IMR-90 (cell line): ENCODE results near the gene PHOX2A. TPM values are rescaled to one million over a fixed set of nuclear protein-coding genes. Genes with fewer than 3 reads are reported as not detected.
A peak's percentile ranks its signal among the peaks of the same experiment; 100 is the strongest.

ENCODE experiments used
- ATAC-seq: fragments of 200-7000 bp; cut with Tn5 transposase; 2 replicates; pipeline ENCODE4 v1.9.1; 2020; ENCODE audit warnings: low read depth, mild to moderate bottlenecking, moderate library complexity
- BruUV-seq: library from RNA; stranded (reverse); fragments of 400-500 nt; replicated peaks from 2 replicates; lab custom pipeline; 2021; lab: Mats Ljungman, UMichigan
- CTCF ChIA-PET: fragments of 300-600 bp; formaldehyde crosslinking; extraction: SDS; loops from one replicate; lab custom pipeline; 2021; ENCODE audit warnings: antibody characterized with exemption; lab: Yijun Ruan, JAX
- POLR2A ChIA-PET: fragments of 300-600 bp; sonication (Branson Sonifier 250); formaldehyde crosslinking; loops from one replicate; lab custom pipeline; 2022; ENCODE audit warnings: antibody characterized with exemption; ENCODE audit not compliant: unreplicated experiment; lab: Charles Lee
- DNase-seq: peaks from one replicate; pipeline ENCODE4 v3.0.0; 2013
- H2AFZ ChIP-seq: replicated peaks from 2 replicates; pipeline ENCODE3; 2013; ENCODE audit warnings: low read length, mild to moderate bottlenecking; ENCODE audit not compliant: poor library complexity
- H2AK5ac ChIP-seq: 2 replicates; pipeline ENCODE4 v1.6.1; 2013; ENCODE audit warnings: low read depth, low read length, inconsistent platforms
- H2AK9ac ChIP-seq: replicated peaks from 2 replicates; pipeline ENCODE3; 2013; ENCODE audit warnings: mild to moderate bottlenecking, low read depth, low read length, moderate library complexity; ENCODE audit not compliant: poor library complexity
- H2BK120ac ChIP-seq: 2 replicates; pipeline ENCODE4 v1.6.1; 2013; ENCODE audit warnings: low read depth, low read length, inconsistent platforms
- H2BK15ac ChIP-seq: 3 replicates; pipeline ENCODE4 v1.6.1; 2013; ENCODE audit warnings: low read depth, low read length, inconsistent platforms
- H2BK20ac ChIP-seq: 2 replicates; pipeline ENCODE4 v1.6.1; 2013; ENCODE audit warnings: low read depth, mild to moderate bottlenecking, inconsistent platforms, low read length, moderate library complexity
- H2BK5ac ChIP-seq: 2 replicates; pipeline ENCODE4 v1.6.1; 2013; ENCODE audit warnings: mild to moderate bottlenecking, low read depth, low read length, inconsistent platforms; ENCODE audit not compliant: poor library complexity, severe bottlenecking
- H3K14ac ChIP-seq: replicated peaks from 2 replicates; pipeline ENCODE4 v1.6.1; 2013; ENCODE audit warnings: low read depth, low read length, inconsistent platforms
- H3K18ac ChIP-seq: 2 replicates; pipeline ENCODE4 v1.6.1; 2013; ENCODE audit warnings: low read depth, low read length, control low read depth
- H3K23ac ChIP-seq: 2 replicates; pipeline ENCODE4 v1.6.1; 2013; ENCODE audit warnings: low read depth, low read length, inconsistent platforms
- H3K27ac ChIP-seq: 2 replicates; pipeline ENCODE4 v1.5.1; 2013; ENCODE audit warnings: mild to moderate bottlenecking, control low read depth, low read length; ENCODE audit not compliant: insufficient read depth
- H3K27me3 ChIP-seq: 2 replicates; pipeline ENCODE4 v1.6.1; 2013; ENCODE audit warnings: low read length; ENCODE audit not compliant: control insufficient read depth, insufficient read depth
- H3K36me3 ChIP-seq: 2 replicates; pipeline ENCODE4 v1.6.1; 2013; ENCODE audit warnings: low read length, mixed read lengths; ENCODE audit not compliant: control insufficient read depth, insufficient read depth
- H3K4ac ChIP-seq: 2 replicates; pipeline ENCODE4 v1.6.1; 2013; ENCODE audit warnings: low read depth, low read length, inconsistent platforms
- H3K4me1 ChIP-seq: 2 replicates; pipeline ENCODE4 v1.6.1; 2013; ENCODE audit warnings: low read length, mixed read lengths; ENCODE audit not compliant: control insufficient read depth, insufficient read depth
- H3K4me2 ChIP-seq: 2 replicates; pipeline ENCODE4 v1.6.1; 2013; ENCODE audit warnings: low read depth, mild to moderate bottlenecking, control low read depth, low read length, moderate library complexity
- H3K4me3 ChIP-seq: 2 replicates; pipeline ENCODE4 v1.5.1; 2013; ENCODE audit warnings: low read depth, mild to moderate bottlenecking, control low read depth, low read length, moderate library complexity; ENCODE audit not compliant: insufficient read depth
- H3K56ac ChIP-seq: 2 replicates; pipeline ENCODE4 v1.6.1; 2013; ENCODE audit warnings: low read length, inconsistent platforms; ENCODE audit not compliant: insufficient read depth; ENCODE audit errors: extremely low read depth
- H3K79me1 ChIP-seq, 2 experiments: 2 replicates each; pipeline ENCODE4 v1.6.1; 2013; ENCODE audit warnings: low read length in 2 of 2, inconsistent platforms in 1 of 2, low read depth in 1 of 2
- H3K9ac ChIP-seq: 2 replicates; pipeline ENCODE4 v1.6.1; 2013; ENCODE audit warnings: low read depth, low read length, control low read depth
- H3K9me1 ChIP-seq: 2 replicates; pipeline ENCODE4 v1.6.1; 2013; ENCODE audit warnings: low read length, inconsistent platforms; ENCODE audit not compliant: insufficient read depth
- H3K9me3 ChIP-seq: 2 replicates; pipeline ENCODE4 v1.6.1; 2013; ENCODE audit warnings: low read length; ENCODE audit not compliant: control insufficient read depth, insufficient read depth
- H4K20me1 ChIP-seq: 2 replicates; pipeline ENCODE4 v1.6.1; 2013; ENCODE audit warnings: low read length, inconsistent platforms; ENCODE audit not compliant: insufficient read depth
- H4K5ac ChIP-seq: 2 replicates; pipeline ENCODE4 v1.6.1; 2013; ENCODE audit warnings: mild to moderate bottlenecking, low read depth, low read length, control low read depth
- H4K8ac ChIP-seq, 2 experiments: 2 replicates each; pipeline ENCODE4 v1.6.1; 2013; ENCODE audit warnings: low read depth in 2 of 2, low read length in 2 of 2, control low read depth in 1 of 2, inconsistent platforms in 1 of 2
- H4K91ac ChIP-seq: 2 replicates; pipeline ENCODE4 v1.6.1; 2013; ENCODE audit warnings: low read depth, low read length, inconsistent platforms; ENCODE audit not compliant: insufficient read depth
- CEBPB ChIP-seq: IDR thresholded peaks from 2 replicates; pipeline ENCODE4 v1.6.1; 2012; ENCODE audit warnings: low read depth, low read length, improper control_type of control experiment
- CHD1 ChIP-seq: IDR thresholded peaks from 2 replicates; pipeline ENCODE4 v1.6.1; 2012; ENCODE audit warnings: low read depth, low read length, improper control_type of control experiment
- FOS ChIP-seq: fragments of 150-350 bp; IDR thresholded peaks from 2 replicates; pipeline ENCODE4 v1.6.1; 2016; ENCODE audit warnings: low read depth, low read length
- MAFK ChIP-seq: IDR thresholded peaks from 2 replicates; pipeline ENCODE4 v1.6.1; 2012; ENCODE audit warnings: low read depth, low read length, improper control_type of control experiment
- MAZ ChIP-seq: IDR thresholded peaks from 2 replicates; pipeline ENCODE4 v1.6.1; 2012; ENCODE audit warnings: low read depth, mild to moderate bottlenecking, low read length, improper control_type of control experiment, moderate library complexity, borderline replicate concordance
- MXI1 ChIP-seq: IDR thresholded peaks from 2 replicates; pipeline ENCODE4 v1.6.1; 2012; ENCODE audit warnings: low read depth, mild to moderate bottlenecking, low read length, moderate library complexity, borderline replicate concordance
- NFE2L2 ChIP-seq: fragments of 150-350 bp; IDR thresholded peaks from 2 replicates; pipeline ENCODE4 v1.6.1; 2016; ENCODE audit warnings: low read depth, mild to moderate bottlenecking, low read length
- POLR2A ChIP-seq: IDR thresholded peaks from 2 replicates; pipeline ENCODE4 v1.6.1; 2012; ENCODE audit warnings: mild to moderate bottlenecking, low read depth, low read length
- RAD21 ChIP-seq: IDR thresholded peaks from 2 replicates; pipeline ENCODE4 v1.6.1; 2012; ENCODE audit warnings: low read length, improper control_type of control experiment
- RCOR1 ChIP-seq: IDR thresholded peaks from 2 replicates; pipeline ENCODE4 v1.6.1; 2012; ENCODE audit warnings: mild to moderate bottlenecking, low read length, improper control_type of control experiment; ENCODE audit not compliant: insufficient replicate concordance
- RFX5 ChIP-seq: IDR thresholded peaks from 2 replicates; pipeline ENCODE4 v1.8.0; 2012; ENCODE audit warnings: low read depth, mild to moderate bottlenecking, low read length, moderate library complexity
- SMC3 ChIP-seq: fragments of 150-350 bp; IDR thresholded peaks from 2 replicates; pipeline ENCODE4 v1.6.1; 2016; ENCODE audit warnings: low read depth, mild to moderate bottlenecking, antibody characterized with exemption, low read length, moderate library complexity
- WGBS, 2 experiments: methylation state at CpG; one replicate each; pipeline versions ENCODE4 v1.1.5 to v1.1.7; 2013; ENCODE audit warnings: missing lambda C conversion rate in 2 of 2; ENCODE audit not compliant: insufficient read length in 1 of 2; ENCODE audit errors: extremely low coverage in 2 of 2; 5-methylcytosine and 5-hydroxymethylcytosine counted together
- dilution Hi-C: fragments of 300-500 bp; cut with HindIII; formaldehyde crosslinking; loops from one replicate; pipeline ENCODE4 v1.14.3; 2018; ENCODE audit warnings: low sequenced_read_pairs; ENCODE audit not compliant: unreplicated experiment
- in situ Hi-C: fragments of 300-500 bp; cut with MboI; formaldehyde crosslinking; loops from 3 replicates; pipeline ENCODE4 v1.14.3; 2019; ENCODE audit warnings: low sequenced_read_pairs, inconsistent platforms, mixed read lengths
- intact Hi-C: fragments of 100-400 bp; cut with micrococcal nuclease; formaldehyde crosslinking; loops from 2 replicates; pipeline ENCODE4 v1.10.0; 2022
- polyA plus RNA-seq, 3 experiments: library from polyadenylated mRNA; depleted of rRNA; stranded (reverse); fragments of >200 nt; gene quantifications; 2 replicates each; pipeline ENCODE4 v1.2.3, GENCODE V29; 2012; ENCODE audit warnings: low replicate concordance in 1 of 3
- total RNA-seq: library from RNA; depleted of rRNA; stranded (reverse); fragments of >200 nt; gene quantifications from 2 replicates; pipeline ENCODE4 v1.2.3, GENCODE V29; 2012
- TF ChIP-seq, protein P1 (sequence below): conservative IDR thresholded peaks from 2 replicates; pipeline ENCODE4 v1.5.1; 2012; ENCODE audit warnings: mild to moderate bottlenecking, low read depth, low read length, improper control_type of control experiment
- TF ChIP-seq, protein P2 (sequence below): fragments of 150-350 bp; IDR thresholded peaks from 2 replicates; pipeline ENCODE4 v1.6.1; 2016; ENCODE audit warnings: low read depth, mild to moderate bottlenecking, low read length, moderate library complexity, borderline replicate concordance
- TF ChIP-seq, protein P3 (sequence below): fragments of 150-350 bp; IDR thresholded peaks from 2 replicates; pipeline ENCODE4 v1.6.1; 2017; ENCODE audit warnings: mild to moderate bottlenecking, antibody characterized with exemption, low read length, low read depth

The PHOX2A gene
- total and polyA plus RNA-seq, 2 of the 4 experiments (the other 2 are of a cell fraction): not detected

DNA sequence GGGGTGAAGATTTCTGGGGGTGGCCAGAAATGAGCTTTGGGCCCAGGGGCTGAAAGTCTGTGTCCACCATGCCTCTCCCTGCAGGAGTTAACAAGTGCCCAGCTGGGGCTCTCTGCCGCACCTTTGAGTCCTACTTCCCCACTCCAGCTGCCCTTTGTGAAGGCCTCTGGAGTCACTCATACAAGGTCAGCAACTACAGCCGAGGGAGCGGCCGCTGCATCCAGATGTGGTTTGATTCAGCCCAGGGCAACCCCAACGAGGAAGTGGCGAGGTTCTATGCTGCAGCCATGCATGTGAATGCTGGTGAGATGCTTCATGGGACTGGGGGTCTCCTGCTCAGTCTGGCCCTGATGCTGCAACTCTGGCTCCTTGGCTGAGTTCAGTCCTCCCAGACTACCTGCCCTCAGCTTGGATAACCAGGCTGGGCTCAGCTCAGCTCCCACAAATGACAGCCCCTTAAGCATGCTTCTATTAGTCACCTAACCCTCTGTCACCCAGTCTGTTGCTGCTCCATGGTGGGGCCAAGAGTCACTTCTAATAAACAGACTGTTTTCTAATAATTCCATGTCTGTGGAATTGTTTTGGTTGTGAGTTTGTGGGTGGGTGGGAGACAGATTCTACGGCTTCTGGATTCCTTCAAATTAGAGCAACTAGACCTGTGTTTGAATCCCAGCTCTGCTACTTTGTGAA lies 22.4 kb downstream of the PHOX2A start:
- H4K91ac ChIP-seq: no peak overlapping the region
- CTCF ChIA-PET: no interaction called here
- H3K56ac ChIP-seq: no peak overlapping the region
- no peak overlapping the region for H2AK9ac ChIP-seq
- H3K23ac ChIP-seq: no peak overlapping the region
- H3K14ac ChIP-seq: no peak overlapping the region
- intact Hi-C loops (loop anchor here (2.0 kb wide), 1 partner anchor 119 kb away; the partner anchor contains the start of gene LAMTOR1), dilution Hi-C loops (no loop called here), in situ Hi-C loops (no loop called here)
- no peak overlapping the region for H3K4me3 ChIP-seq
- peaks cover 6% of the 10 kb centered on the region; the same call in 1 of the 2 replicates for H3K9me1 ChIP-seq
- peaks cover 24% of the 10 kb centered on the region for H3K27me3 ChIP-seq
- H2AK5ac ChIP-seq: no peak overlapping the region
- no peak overlapping the region for H4K5ac ChIP-seq
- H3K4ac ChIP-seq: no peak overlapping the region
- POLR2A ChIA-PET: no interaction called here
- H3K27ac ChIP-seq: no peak overlapping the region
- H3K9me3 ChIP-seq: no peaks in the 10 kb centered on the region
- peak overlapping the region; percentile 71 for H2AFZ ChIP-seq
- 90% methylated on average over 3 of the region's 7 CpGs; no CpG with 5 or more reads in 1 of the 2 experiments for WGBS, 2 experiments
- no peaks in the 10 kb centered on the region; the same call in 1 of the 2 replicates for H3K36me3 ChIP-seq
- peaks cover 14 to 22% of the 10 kb centered on the region in 2 experiments; a peak in 3 of 4 replicates for H3K79me1 ChIP-seq
- ATAC-seq (no peak), DNase-seq (no peak)
- peak overlapping the region in 1 of 2 experiments; percentile 21; a peak in 1 of 4 replicates for H4K8ac ChIP-seq
- H3K4me2 ChIP-seq: no peak overlapping the region
- H2BK5ac ChIP-seq: no peak overlapping the region
- no TSS peak for BruUV-seq
- H3K9ac ChIP-seq: no peak overlapping the region
- peaks cover 14% of the 10 kb centered on the region for H4K20me1 ChIP-seq
- H3K4me1 ChIP-seq: peaks cover 4% of the 10 kb centered on the region; the same call in 1 of the 2 replicates
- no peak overlapping the region for H2BK120ac ChIP-seq
- no peak overlapping the region for H2BK15ac ChIP-seq
- H3K18ac ChIP-seq: no peak overlapping the region
- H2BK20ac ChIP-seq: no peak overlapping the region
- no peak for TF ChIP-seq NFE2L2
- TF ChIP-seq FOS: no peak
- no peak for TF ChIP-seq CEBPB
- TF ChIP-seq, protein P1, sequence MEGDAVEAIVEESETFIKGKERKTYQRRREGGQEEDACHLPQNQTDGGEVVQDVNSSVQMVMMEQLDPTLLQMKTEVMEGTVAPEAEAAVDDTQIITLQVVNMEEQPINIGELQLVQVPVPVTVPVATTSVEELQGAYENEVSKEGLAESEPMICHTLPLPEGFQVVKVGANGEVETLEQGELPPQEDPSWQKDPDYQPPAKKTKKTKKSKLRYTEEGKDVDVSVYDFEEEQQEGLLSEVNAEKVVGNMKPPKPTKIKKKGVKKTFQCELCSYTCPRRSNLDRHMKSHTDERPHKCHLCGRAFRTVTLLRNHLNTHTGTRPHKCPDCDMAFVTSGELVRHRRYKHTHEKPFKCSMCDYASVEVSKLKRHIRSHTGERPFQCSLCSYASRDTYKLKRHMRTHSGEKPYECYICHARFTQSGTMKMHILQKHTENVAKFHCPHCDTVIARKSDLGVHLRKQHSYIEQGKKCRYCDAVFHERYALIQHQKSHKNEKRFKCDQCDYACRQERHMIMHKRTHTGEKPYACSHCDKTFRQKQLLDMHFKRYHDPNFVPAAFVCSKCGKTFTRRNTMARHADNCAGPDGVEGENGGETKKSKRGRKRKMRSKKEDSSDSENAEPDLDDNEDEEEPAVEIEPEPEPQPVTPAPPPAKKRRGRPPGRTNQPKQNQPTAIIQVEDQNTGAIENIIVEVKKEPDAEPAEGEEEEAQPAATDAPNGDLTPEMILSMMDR: no peak
- TF ChIP-seq CHD1: no peak
- no peak for TF ChIP-seq POLR2A
- TF ChIP-seq, protein P2, sequence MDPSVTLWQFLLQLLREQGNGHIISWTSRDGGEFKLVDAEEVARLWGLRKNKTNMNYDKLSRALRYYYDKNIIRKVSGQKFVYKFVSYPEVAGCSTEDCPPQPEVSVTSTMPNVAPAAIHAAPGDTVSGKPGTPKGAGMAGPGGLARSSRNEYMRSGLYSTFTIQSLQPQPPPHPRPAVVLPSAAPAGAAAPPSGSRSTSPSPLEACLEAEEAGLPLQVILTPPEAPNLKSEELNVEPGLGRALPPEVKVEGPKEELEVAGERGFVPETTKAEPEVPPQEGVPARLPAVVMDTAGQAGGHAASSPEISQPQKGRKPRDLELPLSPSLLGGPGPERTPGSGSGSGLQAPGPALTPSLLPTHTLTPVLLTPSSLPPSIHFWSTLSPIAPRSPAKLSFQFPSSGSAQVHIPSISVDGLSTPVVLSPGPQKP: no peak
- no peak for TF ChIP-seq MAZ
- TF ChIP-seq MAFK: no peak
- TF ChIP-seq RFX5: no peak
- TF ChIP-seq SMC3: no peak
- no peak for TF ChIP-seq RAD21
- TF ChIP-seq MXI1: no peak
- TF ChIP-seq, protein P3, sequence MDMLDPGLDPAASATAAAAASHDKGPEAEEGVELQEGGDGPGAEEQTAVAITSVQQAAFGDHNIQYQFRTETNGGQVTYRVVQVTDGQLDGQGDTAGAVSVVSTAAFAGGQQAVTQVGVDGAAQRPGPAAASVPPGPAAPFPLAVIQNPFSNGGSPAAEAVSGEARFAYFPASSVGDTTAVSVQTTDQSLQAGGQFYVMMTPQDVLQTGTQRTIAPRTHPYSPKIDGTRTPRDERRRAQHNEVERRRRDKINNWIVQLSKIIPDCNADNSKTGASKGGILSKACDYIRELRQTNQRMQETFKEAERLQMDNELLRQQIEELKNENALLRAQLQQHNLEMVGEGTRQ: no peak
- no peak for TF ChIP-seq RCOR1
